Prostate gland (tissue), 1 donor: ENCODE results near the gene PRDM16.

ENCODE experiments used
- POLR2A ChIP-seq: fragments of 450-650 bp; IDR thresholded peaks from one replicate; pipeline ENCODE4 v1.6.1; 2016; ENCODE audit warnings: antibody characterized with exemption, mild to moderate bottlenecking
- POLR2AphosphoS5 ChIP-seq: sonication (generic); formaldehyde crosslinking; IDR thresholded peaks from one replicate; pipeline ENCODE4 v1.6.1; 2017; ENCODE audit warnings: antibody characterized with exemption

GRCh38 chr1:3432306-3432705 is 363.3 kb downstream of the PRDM16 start:
- TF ChIP-seq POLR2AphosphoS5 (no peak), POLR2A (no peak)
